GM19043 (cell line): ENCODE results near the gene HAVCR2.

Experiments used
- ATAC-seq: cut with Tn5 transposase; IDR thresholded peaks from one replicate; pipeline ENCODE4 v1.9.1; 2021; ENCODE audit warnings: low read depth; ENCODE audit not compliant: unreplicated experiment

HAVCR2 gene

DNA sequence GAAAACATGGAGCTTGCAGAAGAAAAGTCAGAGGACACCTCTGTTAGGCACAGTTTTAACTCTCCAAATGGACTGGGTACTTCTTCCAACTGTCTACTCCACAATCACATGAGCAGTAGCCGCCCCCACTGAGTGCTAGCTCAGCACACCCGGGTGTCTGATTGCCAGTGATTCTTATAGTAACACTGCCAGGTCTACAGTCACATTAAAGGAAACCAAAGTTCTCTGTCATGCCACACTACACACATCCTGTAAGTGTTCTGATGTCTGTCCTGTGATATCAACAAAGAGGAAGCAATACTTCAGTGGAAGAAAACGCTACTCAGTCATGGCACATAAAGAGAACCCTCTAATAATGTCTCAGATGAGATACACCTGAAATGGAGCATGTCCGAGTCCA is at the start of gene HAVCR2:
TSS of gene HAVCR2 (minus strand) at position 69 of the 400 bp plus-strand sequence. CDS start at position 8, 61 bp downstream.
- peak; percentile 82 for ATAC-seq

GRCh38 chr5:157157293-157157891 is 48.5 kb upstream of the HAVCR2 start:
- ATAC-seq, result no peak

GRCh38 chr5:157155297-157155696 is 46.5 kb upstream of the HAVCR2 start:
- no peak for ATAC-seq

DNA sequence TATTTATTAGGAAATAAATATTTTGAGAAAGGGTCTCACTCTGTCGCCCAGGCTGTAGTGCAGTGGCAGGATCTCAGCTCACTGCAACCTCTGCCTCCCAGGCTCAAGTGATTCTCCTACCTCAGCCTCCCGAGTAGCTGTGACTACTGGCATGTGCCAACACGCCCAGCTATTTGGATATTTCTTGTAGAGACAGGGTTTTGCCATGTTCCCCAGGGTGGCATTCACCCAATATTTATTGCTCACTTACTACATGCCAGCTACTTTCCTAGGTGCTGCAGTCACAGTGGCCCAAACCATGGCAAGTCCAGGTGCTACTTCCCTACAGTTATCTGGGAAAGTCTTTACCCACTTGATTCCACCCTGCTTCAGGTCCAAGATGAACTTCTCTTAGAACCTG is 42.2 kb upstream of the HAVCR2 start:
- ATAC-seq, result no peak

GRCh38 chr5:157148734-157149615 is 40.1 kb upstream of the HAVCR2 start:
- ATAC-seq, result peak; percentile 80

GRCh38 chr5:157143127-157143971 is 34.5 kb upstream of the HAVCR2 start:
- ATAC-seq, result peak; percentile 34

DNA sequence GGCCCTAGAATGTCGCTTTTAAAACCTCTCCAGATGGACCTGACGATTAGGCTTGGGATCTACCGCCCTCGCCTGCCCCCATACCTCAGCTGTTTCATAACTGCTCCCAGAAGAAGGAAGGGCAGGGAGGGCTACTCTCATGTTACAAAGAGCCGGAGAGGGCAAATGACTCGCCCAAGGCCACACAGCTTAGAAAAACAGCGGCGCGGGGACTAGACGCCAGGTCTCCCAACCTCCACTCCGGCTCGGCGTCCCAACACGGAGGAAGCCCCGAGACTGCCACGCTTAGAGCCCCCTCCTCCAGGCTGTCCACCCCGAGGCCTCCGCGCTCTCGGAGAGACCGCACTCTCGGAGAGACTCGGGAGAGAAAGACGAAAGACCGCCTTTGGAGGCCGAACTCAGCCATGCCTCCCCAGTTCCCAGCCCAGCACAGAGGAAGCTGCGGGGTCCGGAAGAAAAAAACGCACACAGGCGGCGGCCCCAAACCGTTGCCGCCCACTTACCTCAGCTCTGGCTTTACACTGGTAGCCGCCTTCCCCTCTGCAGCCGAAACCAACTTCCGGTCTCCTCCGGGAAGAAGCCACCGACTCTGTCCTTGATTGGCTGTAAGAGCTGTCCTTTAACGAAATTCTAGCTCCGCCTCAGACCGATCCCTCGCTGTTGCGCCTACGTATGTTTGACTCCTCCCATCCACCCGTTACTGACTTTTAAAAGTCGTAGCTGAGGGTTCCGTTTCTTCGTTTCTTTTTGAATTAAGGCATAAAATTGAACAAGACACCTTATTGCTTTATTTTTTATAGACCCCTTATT is 33.7 kb upstream of the HAVCR2 start, which contains the start of gene MED7:
TSS of gene MED7 (minus strand) at position 549 of the 810 bp plus-strand sequence. CDS start 3,434 bp downstream, outside the sequence.
- peak; percentile 99 for ATAC-seq

GRCh38 chr5:157137691-157138090 is 28.8 kb upstream of the HAVCR2 start:
- ATAC-seq, result no peak

GRCh38 chr5:157132281-157132612 is 23.4 kb upstream of the HAVCR2 start:
- no peak for ATAC-seq

DNA sequence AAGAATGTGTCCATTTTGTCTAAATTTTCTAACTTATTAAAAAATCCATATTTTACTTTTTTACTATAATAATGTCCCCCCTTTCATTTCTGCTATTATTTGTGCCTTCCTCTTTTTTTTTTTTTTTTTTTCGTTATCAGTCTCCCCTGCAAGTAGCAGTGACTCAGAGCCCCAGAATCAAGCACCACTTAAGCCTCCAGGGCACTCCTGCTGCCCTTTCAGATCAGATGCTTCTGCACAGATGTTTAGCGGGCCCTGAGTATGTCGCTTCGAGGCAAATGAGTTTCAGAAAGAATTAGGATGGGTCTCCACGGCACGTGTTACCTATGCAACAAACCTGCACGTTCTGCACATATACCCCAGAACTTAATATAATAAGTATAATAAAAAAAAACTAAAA is 22.1 kb upstream of the HAVCR2 start:
- ATAC-seq, result no peak

- no peak for ATAC-seq
Observed at GRCh38 chr5:157121709-157122108, 12.9 kb upstream of the HAVCR2 start.

DNA sequence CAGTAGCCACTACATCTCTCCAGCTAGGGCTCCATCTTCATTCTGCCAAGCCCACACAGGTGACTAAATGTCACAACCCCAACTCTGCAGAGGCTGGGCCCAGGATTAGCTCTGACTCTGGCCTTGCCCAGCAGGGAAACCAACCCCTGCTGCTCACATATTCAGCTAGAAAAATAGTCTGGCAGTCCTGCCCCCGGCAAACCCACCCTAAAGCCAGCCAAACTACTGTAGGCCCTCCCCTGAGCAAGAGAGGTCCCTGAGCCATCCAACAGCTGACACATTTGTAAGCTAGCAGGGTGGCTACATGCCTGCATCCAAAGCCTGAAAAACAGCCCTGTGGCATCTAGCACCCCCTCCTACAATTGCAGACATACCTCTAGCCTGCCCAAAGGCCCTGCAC is 11.3 kb upstream of the HAVCR2 start:
- no peak for ATAC-seq

DNA sequence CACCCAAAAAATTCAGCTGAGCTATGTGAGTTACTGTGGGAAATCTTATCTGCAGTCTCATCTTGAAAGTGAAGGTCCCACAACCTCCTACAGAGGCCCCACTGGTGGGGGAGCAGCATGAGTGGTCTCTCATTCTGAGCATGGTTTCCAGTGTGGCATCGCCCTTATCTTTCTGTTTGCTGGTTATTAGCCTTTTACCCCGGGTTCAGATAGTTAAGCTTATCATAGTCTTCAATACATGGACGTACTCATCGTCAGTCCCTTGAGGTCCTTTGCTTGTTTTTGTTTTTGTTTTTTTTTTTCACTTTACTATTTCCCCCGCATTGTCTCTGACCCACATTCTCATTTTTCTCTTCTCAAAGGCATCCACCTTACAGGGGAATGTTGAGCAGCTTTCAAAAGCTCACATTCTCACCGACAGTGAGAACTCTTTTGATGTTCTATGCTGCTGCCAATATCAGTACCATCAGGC is 7.7 kb upstream of the HAVCR2 start:
- ATAC-seq, result peak; percentile 49

GRCh38 chr5:157115502-157115901 is 6.7 kb upstream of the HAVCR2 start:
- no peak for ATAC-seq

DNA sequence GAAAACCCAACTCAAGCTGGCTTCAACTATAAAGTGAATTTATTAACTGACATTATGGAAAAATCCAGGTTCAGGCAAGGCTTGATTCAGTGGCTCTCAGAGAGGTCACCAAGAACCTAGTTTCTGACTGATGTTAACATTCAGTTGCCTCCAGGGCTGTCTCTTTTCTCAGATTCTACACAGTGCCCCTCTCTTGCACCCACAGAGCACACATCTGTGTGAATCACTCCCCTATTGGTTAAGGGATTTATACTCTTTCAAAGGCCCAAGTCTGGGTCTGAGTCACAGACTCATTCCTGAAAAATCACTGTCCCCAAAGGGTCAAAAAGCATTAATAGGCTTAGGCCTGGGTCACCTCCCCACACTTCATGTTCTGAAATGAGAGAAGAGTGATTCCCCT is 6.2 kb upstream of the HAVCR2 start:
- no peak for ATAC-seq

GRCh38 chr5:157113002-157113401 is 4.2 kb upstream of the HAVCR2 start:
- ATAC-seq, result no peak

DNA sequence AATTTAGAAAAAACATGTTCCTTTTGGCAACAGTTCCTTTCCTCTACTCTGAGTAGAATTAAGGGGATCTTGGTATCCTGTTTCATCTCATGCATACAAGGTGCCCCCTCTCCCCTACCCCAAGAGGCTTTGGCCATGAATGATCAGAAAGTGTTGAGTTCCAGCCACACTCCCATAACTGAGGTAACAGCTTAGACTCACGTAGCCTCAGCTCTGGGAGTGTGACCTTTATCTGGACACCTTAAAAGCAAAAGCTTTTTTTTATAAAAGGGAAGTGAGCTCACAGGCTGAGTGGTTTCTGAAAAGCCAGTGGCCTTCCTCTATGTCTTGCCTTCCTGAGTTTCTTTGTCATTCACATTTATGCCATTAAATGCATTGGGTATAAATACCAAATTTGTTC is 900 bp upstream of the HAVCR2 start:
- peak; percentile 56 for ATAC-seq

GRCh38 chr5:157107508-157107907 is 1.3 kb downstream of the HAVCR2 start:
- no peak for ATAC-seq

DNA sequence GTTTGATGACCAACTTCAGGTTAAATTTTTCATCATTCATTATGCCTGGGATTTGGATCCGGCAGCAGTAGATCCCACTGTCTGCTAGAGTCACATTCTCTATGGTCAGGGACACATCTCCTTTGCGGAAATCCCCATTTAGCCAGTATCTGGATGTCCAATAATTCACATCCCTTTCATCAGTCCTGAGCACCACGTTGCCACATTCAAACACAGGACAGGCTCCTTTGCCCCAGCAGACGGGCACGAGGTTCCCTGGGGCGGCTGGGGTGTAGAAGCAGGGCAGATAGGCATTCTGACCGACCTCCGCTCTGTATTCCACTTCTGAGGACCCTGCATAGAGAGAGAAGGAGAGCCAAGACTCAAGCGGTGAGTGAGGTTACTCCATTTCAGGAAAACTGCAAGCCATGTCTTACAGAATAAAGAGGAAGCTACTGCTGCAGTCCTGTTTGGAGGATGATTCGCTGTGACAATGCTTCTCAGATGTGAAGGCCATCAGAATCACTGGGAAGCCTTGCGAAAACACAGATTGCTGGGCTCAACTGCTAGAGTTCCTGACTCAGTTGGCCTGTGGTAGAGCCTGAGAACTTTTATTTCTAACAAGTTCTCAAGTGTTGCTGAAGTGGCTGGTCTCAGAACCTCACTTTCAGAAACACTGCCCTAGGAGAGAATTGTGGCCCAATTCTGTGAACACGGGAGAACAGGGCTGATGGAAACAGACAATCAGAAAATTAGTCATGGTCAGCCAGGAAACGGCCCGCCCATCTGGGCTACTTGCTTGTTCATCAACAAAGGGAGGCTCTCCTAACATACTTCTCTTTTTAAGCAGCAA is 2.0 kb downstream of the HAVCR2 start:
- no peak for ATAC-seq
